Fibroblast of mammary gland (primary cell): ENCODE measurements around the gene SGSM1.

ENCODE experiments used
- DNase-seq: peaks from one replicate; pipeline ENCODE4 v3.0.0-alpha.2; 2010; ENCODE audit warnings: low read depth
- H3K4me3 ChIP-seq: 2 replicates; pipeline ENCODE4 v1.5.1; 2011; ENCODE audit warnings: low read depth, mild to moderate bottlenecking, low read length, moderate library complexity; ENCODE audit not compliant: control insufficient read depth
- TF ChIP-seq, protein P1 (sequence below): conservative IDR thresholded peaks from 2 replicates; pipeline ENCODE4 v1.5.1; 2011; ENCODE audit warnings: low read depth, low read length, inconsistent platforms; ENCODE audit not compliant: control insufficient read depth, insufficient read depth

The SGSM1 gene, protein sequence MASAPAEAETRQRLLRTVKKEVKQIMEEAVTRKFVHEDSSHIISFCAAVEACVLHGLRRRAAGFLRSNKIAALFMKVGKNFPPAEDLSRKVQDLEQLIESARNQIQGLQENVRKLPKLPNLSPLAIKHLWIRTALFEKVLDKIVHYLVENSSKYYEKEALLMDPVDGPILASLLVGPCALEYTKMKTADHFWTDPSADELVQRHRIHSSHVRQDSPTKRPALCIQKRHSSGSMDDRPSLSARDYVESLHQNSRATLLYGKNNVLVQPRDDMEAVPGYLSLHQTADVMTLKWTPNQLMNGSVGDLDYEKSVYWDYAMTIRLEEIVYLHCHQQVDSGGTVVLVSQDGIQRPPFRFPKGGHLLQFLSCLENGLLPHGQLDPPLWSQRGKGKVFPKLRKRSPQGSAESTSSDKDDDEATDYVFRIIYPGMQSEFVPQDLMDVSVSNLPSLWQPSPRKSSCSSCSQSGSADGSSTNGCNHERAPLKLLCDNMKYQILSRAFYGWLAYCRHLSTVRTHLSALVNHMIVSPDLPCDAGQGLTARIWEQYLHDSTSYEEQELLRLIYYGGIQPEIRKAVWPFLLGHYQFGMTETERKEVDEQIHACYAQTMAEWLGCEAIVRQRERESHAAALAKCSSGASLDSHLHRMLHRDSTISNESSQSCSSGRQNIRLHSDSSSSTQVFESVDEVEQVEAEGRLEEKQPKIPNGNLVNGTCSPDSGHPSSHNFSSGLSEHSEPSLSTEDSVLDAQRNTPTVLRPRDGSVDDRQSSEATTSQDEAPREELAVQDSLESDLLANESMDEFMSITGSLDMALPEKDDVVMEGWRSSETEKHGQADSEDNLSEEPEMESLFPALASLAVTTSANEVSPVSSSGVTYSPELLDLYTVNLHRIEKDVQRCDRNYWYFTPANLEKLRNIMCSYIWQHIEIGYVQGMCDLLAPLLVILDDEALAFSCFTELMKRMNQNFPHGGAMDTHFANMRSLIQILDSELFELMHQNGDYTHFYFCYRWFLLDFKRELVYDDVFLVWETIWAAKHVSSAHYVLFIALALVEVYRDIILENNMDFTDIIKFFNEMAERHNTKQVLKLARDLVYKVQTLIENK

DNA sequence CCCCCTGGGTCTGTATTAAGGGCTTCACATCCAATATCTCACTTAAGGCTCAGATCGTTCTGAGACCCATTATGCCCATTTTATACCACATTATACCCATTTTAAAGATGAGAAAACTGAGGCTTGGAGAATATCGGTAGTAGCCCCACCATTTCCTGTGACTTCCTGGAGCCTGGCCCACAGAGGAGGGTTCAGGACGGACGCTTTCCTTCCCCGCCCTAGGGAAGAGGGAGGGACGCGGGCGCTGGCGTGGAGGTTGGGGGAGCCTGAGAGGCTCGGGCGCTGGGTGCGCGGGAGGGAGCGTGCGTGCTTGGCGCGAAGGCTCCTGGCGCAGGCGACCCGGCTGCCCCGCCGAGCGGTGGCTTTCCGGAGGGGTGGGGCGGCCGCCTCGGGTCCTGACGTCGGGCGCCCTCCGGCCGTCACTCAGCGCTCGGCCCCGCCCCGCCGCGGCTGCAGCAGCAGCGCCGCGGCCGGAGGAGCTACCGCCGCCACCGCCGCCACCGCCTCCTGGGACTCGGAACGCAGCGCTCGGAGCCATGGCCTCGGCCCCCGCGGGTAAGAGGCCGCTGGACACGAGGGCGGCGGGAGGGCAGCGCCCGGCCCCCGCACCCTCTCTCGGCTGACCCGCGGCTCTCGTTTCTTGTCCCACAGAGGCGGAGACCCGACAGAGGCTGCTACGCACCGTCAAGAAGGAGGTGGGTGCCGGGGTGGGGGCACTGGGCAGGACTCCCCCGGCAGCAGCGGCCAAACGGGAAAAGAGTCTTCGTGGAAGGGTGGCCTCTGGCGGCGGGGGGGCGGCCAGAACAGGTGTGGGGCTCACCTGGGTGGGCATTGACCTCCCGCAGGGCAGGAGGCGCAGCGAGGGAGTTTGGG, at the start of gene SGSM1:
TSS of gene SGSM1 (plus strand) at position 422 of the 873 bp plus-strand sequence. CDS start at position 537, 115 bp downstream.
- H3K4me3 ChIP-seq = peak within 1 kb of the TSS; percentile 22
- DNase-seq = peak; percentile 17
- TF ChIP-seq, protein P1, sequence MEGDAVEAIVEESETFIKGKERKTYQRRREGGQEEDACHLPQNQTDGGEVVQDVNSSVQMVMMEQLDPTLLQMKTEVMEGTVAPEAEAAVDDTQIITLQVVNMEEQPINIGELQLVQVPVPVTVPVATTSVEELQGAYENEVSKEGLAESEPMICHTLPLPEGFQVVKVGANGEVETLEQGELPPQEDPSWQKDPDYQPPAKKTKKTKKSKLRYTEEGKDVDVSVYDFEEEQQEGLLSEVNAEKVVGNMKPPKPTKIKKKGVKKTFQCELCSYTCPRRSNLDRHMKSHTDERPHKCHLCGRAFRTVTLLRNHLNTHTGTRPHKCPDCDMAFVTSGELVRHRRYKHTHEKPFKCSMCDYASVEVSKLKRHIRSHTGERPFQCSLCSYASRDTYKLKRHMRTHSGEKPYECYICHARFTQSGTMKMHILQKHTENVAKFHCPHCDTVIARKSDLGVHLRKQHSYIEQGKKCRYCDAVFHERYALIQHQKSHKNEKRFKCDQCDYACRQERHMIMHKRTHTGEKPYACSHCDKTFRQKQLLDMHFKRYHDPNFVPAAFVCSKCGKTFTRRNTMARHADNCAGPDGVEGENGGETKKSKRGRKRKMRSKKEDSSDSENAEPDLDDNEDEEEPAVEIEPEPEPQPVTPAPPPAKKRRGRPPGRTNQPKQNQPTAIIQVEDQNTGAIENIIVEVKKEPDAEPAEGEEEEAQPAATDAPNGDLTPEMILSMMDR = no peak

DNA sequence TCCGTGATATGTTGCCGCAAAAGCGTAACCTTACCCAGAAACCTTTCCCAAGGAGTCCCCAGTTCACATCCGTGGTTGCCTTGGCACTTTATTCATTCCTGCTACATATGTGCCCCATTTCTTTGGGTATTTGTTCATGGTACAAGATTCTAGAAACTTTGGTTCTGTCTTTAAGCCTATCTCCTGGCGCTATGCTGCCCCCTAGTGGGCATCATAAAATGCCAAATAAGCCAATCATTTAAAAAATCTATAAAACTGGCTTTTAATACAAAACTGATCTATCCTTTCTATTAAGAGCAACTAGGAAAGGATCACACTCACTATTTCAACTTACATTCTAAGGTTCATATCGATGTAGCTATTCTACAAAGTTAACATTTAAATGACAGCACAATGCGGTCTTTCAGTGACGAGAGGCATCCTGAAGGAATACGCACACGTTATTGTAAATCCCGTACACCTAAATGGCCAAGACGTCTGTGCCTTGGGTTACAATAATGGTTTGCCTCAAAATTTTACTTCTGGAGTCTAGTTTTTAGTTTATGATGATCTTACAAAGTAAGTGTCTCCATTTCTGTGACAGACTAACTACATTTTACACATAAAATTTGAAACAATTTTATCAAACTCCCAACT, 47.7 kb upstream of the SGSM1 start:
- peak; percentile 55 for DNase-seq
- no peak overlapping the region for H3K4me3 ChIP-seq
- TF ChIP-seq, protein P1 = peak; percentile 80

DNA sequence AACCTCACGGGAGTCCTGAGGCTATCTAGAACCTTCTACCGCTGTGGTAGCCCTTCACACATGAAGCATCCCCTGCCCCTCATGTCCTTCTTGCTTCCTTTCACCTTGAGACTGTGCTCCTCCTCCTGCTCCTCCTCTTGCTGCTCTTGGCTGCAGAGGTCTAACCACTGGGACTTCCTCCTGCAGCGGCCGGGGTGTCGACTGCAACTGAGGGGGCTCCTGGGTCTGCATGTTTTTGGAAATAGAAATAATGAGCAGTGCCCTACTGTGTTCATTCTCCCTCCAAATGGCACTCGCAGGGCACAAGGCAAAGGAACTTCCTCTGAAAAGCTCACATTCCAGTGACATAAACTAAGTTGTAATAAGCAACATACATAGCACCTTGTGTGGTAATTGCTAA, 46.2 kb upstream of the SGSM1 start:
- TF ChIP-seq, protein P1 = no peak
- no peak for DNase-seq
- H3K4me3 ChIP-seq = no peak overlapping the region

DNA sequence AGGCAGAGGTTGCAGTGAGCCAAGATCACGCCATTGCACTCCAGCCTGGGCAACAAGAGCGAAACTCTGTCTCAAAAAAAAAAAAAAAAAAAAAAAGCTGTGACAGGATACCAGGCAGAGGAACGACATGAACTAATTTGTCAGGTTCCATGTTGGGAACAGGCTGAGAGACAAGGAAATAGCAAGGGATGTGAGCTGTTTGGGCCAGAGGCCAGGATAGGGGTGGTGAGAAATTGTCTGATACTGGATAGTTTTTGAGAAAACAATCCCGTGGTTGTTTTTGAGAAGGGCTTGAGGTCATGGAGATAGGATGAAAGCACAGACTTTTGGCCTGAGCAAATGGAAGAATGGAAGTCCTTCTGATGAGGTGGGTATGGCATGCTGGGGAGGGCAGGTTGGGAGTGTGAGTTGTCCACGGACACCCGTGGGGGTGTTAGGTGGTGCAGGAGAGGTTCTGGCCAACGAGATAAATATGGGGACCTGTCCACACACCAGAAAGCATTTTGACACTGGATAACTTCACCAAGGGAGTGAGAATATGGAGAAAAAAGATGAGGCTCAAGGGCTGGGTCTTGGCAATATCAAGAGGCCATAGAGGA, 45.2 kb upstream of the SGSM1 start:
- TF ChIP-seq, protein P1 = no peak
- no peak overlapping the region for H3K4me3 ChIP-seq
- no peak for DNase-seq

DNA sequence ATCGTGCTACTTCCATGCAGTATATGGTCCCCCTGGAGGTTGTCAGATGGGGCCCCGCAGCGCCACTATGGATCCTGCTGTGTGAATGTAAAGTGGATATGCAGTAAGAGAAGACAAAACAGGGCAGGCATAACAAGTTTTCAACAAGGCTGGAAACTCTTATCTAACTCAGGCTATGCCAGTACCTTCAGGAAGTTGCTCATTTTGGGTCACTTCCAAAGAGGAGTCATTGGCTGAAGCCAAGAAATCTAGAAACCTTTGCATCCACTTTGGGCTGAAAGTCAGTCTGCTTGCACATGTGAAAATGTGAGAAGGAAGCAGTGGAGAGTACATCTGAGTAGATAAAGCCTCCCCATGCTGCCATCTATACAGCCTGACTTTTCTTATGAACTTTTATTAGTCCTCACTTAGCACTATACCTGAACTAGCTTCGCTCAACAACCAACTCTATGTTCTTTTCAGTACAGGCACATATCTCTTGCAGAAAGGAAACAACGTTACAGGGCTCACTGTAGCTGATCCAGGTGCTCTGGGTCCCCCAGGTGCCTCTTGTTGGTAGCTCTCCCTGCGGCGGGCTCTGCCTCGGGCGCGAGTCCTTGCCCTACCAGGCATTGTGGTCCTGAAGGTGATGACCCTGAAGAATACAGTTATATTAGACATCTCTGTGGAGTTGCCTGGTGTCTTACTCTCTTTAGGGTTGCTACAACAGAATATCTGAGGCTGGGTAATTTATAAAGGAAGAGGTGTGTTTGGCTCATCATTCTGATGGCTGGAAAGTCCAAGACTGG, 43.9 kb upstream of the SGSM1 start:
- no peak overlapping the region for H3K4me3 ChIP-seq
- no peak for DNase-seq
- TF ChIP-seq, protein P1 = no peak
